ENCODE measurements around the gene RUNX2.

Gene RUNX2

GRCh38 chr6:45415788-45416518 lies 87.8 kb downstream of the RUNX2 start:
- DNase-seq: no peak

GRCh38 chr6:45416700-45417099 lies 88.6 kb downstream of the RUNX2 start:
- no peak for DNase-seq

GRCh38 chr6:45417436-45417835 lies 89.3 kb downstream of the RUNX2 start:
- DNase-seq: no peak

- DNase-seq: no peak
Measured at GRCh38 chr6:45419571-45420082, 91.5 kb downstream of the RUNX2 start.

- DNase-seq: no peak
Measured at GRCh38 chr6:45420083-45420908, 92.2 kb downstream of the RUNX2 start.

GRCh38 chr6:45420909-45421708 lies 93.0 kb downstream of the RUNX2 start:
- no peak for DNase-seq

- no peak for DNase-seq
Measured at GRCh38 chr6:45421709-45422502, 93.8 kb downstream of the RUNX2 start.

- no peak for DNase-seq
Measured at GRCh38 chr6:45422503-45423110, 94.5 kb downstream of the RUNX2 start.

GRCh38 chr6:45423111-45423823 lies 95.1 kb downstream of the RUNX2 start:
- DNase-seq: no peak

DNA sequence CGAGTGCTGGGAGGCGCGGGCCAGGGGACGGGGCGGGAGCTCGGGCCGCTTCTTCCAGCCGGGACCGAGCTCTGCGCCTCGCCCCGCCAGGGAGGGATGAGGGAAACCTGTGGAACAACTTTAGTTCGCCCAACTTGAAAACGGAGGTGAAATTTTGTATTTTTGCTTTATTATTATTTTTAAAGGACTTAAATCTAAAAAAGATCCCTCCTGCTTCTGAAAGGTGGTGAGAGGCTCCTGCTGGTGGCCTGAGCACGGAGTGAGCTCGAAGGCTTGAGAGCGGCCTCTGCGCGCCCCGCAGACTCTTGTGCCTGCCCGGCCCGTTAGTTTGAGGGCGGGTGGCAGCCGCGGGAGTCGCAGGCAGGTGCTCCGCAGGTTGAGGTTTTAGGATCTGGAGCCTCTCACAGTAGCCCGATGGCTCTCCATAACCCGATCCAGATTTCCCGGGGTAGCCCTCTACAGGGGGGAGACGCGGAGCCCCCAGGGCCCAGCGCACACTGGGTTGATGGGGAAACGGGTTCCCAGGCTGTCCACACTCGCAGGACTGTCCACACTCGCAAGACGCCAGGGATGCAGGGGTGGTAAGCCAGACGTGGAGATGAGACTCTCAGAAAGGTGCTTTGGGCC lies 95.8 kb downstream of the RUNX2 start:
- no peak for DNase-seq

- no peak for DNase-seq
Measured at GRCh38 chr6:45424451-45424861, 96.3 kb downstream of the RUNX2 start.

DNA sequence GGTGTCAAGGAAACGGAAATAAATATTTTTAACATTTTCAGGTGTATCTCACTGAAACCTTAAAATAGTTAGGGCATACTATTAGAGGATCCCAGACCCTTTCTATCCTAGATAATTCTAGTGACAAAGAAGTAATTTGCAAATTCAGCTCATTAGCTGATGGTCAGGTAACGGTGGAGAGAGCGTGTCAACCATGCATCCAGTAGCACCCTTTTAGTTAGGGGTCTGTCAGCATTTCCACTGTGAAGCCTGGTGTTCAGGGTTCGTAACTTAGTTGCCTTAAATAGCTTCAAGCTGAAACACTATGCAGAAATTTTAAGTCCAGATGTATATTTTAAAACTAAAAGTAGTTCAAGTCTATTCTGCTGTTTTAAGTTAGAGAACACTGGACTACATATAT lies 98.1 kb downstream of the RUNX2 start:
- DNase-seq: no peak

DNA sequence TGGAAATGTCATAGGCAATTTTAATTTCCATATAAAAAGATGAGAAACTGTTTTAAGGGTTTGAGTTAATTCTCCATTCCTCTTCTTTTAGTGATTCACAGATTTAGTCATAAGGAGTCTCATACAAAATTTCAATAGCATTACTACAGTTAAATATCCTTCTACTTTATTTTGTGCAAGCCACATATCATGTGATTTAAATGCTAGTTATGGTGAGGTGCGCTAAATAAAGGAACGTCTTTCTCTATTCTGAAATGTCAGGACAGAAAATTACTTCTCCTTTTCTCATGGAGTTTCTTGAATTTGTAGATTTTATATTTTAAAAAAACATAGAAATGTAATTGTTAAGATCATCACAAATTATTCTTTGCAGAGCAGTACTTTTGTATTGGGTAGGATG lies 99.6 kb downstream of the RUNX2 start:
- no peak for DNase-seq

GRCh38 chr6:45428727-45429126 lies 100.6 kb downstream of the RUNX2 start:
- DNase-seq: no peak

DNA sequence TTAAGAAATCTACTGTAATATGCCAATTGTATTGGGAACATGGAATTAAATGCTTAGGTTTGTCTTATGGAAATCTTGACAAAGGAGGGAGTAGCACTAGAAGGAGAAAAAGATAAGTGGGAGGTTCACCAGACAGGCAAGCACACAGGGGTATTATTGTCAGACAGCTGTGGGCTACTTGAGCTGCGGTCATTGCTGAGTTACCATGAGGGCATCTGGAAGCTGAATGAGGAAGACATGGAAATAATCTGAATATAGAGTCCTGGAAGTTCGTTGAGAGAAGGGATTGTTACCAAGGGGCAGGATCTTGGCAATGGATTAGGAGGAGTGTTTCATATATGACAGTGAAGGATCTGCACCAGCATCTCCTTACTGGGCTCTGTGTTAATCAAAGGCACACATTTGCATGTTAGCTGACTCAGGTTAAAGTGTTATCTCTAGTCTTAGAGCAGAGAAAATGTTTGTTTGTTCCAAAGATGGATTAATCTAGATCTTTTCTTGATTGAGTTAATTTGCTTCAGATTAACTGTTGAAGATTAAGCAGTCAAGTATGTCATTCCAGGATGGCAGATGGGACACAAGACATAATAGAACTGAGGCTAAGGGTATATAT lies 102.6 kb downstream of the RUNX2 start:
- no peak for DNase-seq

DNA sequence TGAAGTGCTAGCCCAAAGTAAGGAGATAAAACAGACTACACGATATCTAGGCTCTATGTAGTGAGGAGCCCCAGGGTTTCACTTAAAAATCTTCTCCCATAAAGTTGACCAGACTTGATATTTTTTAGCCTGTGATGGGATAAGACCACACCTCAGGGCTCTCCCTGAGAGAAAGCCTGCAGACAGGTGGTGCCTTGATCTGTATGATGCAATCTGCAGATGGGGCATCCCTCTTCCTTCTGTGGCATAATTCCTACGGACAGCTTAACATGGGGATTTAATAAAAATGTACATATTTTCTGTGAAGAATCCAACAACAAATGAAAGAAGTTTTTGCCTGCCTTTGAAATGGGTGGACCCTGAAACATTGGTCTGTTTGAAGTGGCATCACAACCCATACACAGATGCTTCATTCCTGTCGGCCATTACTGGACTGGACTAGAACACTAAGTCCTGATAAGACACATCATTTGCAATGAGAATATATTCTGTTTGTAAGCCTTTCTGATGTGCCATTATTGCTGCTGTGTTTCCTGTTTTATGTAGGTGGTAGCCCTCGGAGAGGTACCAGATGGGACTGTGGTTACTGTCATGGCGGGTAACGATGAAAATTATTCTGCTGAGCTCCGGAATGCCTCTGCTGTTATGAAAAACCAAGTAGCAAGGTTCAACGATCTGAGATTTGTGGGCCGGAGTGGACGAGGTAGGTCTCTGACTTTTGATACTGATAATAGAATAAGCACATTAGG lies 103.4 kb downstream of the RUNX2 start:
- no peak for DNase-seq

DNA sequence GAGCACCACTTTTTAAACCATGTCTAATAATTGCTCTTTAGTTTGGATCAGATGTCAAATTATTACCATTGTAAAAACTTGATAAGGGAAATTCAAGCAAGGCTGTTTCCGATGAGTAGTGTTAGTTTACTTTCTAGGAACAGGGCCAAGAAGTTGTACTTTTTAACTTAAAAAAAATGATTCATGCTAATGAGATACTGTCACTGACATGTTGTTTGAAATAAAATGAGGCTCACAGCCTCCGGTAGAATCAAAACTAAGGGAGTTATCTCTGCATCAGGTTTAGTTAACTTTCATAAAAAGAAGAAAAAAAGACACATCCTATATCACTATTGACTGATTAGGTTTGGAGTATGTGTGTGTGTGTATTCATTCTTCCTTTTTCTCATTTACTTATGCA lies 104.8 kb downstream of the RUNX2 start:
- no peak for DNase-seq

DNA sequence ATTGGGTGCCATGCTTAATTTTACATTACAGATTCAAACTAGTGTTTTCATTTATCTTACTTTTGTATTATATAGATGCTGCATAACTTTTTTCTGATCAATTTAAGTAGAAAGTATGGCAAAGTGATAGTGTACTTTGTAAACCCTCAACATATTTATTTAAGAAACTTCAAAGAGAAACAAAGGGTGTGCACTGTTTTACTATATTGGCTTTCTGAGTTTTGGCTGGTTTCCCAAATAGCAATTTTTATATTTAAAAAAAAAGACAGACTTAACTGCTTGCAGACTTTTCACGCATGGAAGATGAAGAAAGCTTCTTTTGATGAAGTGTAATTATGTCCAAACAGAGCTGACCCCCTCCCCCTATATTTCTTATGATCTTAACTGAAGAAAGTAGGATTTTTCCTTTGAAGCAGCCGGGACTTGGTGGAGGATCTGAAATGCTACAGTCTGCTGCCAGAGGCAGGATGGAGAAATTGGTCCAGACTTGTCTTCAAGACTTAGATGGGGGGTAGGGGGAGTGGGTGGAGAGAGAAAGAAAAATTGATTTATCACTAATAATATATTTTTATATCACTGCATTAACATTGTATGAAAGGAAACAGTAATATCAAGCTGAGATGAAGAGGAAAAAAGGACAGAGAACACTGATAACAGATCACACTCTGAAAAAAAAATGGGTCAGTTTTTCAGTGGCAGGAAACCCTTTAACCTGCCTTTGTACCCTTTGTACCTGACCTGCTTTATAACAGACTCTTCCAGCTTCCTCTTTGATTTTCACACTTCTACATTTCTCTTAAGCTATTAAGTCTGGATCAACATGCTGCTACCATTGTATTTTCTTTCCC lies 105.6 kb downstream of the RUNX2 start:
- DNase-seq: no peak

- no peak for DNase-seq
Measured at GRCh38 chr6:45434381-45434700, 106.2 kb downstream of the RUNX2 start.

Data from SIG-M5 (cell line).